Hepatocyte (in vitro differentiated cells): ENCODE results near the gene OSCP1. TPM values are rescaled to one million over a fixed set of nuclear protein-coding genes. Genes with fewer than 3 reads are reported as not detected.
A peak's percentile ranks its signal among the peaks of the same experiment; 100 is the strongest.

Source experiments
- DNase-seq: peaks from one replicate; pipeline ENCODE4 v3.0.0-alpha.2; 2016; ENCODE audit warnings: low spot score
- H2AFZ ChIP-seq: fragments of 200-600 bp; sonication (generic); 2 replicates; pipeline ENCODE4 v1.6.0; 2016; ENCODE audit warnings: antibody characterized with exemption, mild to moderate bottlenecking
- H3K27ac ChIP-seq: fragments of 200-600 bp; sonication (generic); 2 replicates; pipeline ENCODE4 v1.5.1; 2016; ENCODE audit warnings: mild to moderate bottlenecking
- H3K27me3 ChIP-seq: fragments of 200-600 bp; sonication (generic); 2 replicates; pipeline ENCODE4 v1.6.1; 2016
- H3K36me3 ChIP-seq: fragments of 200-600 bp; sonication (generic); replicated peaks from 2 replicates; pipeline ENCODE4 v1.5.1; 2016; ENCODE audit warnings: low read depth; ENCODE audit not compliant: insufficient read depth
- H3K4me1 ChIP-seq: fragments of 200-600 bp; sonication (generic); 2 replicates; pipeline ENCODE4 v1.5.1; 2016; ENCODE audit warnings: mild to moderate bottlenecking, moderate library complexity; ENCODE audit not compliant: insufficient read depth
- H3K4me2 ChIP-seq: fragments of 200-600 bp; sonication (generic); 2 replicates; pipeline ENCODE4 v1.6.0; 2016
- H3K4me3 ChIP-seq: fragments of 200-600 bp; sonication (generic); 2 replicates; pipeline ENCODE4 v1.5.1; 2016; ENCODE audit warnings: mild to moderate bottlenecking
- H3K79me2 ChIP-seq: fragments of 200-600 bp; sonication (generic); 2 replicates; pipeline ENCODE4 v1.6.0; 2017; ENCODE audit warnings: mild to moderate bottlenecking
- H3K9me2 ChIP-seq: fragments of 200-600 bp; sonication (generic); replicated peaks from 2 replicates; pipeline ENCODE4 v1.6.0; 2017; ENCODE audit warnings: mild to moderate bottlenecking; ENCODE audit not compliant: insufficient read depth
- H3K9me3 ChIP-seq: fragments of 200-600 bp; sonication (generic); 2 replicates; pipeline ENCODE4 v1.5.1; 2016; ENCODE audit warnings: low read depth, mild to moderate bottlenecking
- H4K20me1 ChIP-seq: fragments of 200-600 bp; sonication (generic); 2 replicates; pipeline ENCODE4 v1.6.0; 2016; ENCODE audit warnings: mild to moderate bottlenecking; ENCODE audit not compliant: insufficient read depth, poor library complexity, severe bottlenecking
- CTCF ChIP-seq: fragments of 200-600 bp; sonication (generic); IDR thresholded peaks from 2 replicates; pipeline ENCODE4 v1.5.1; 2016; ENCODE audit warnings: antibody characterized with exemption, mild to moderate bottlenecking; ENCODE audit not compliant: poor library complexity
- EZH2 ChIP-seq: fragments of 200-600 bp; sonication (generic); IDR thresholded peaks from 2 replicates; pipeline ENCODE4 v1.6.1; 2016; ENCODE audit warnings: antibody characterized with exemption, mild to moderate bottlenecking, borderline replicate concordance
- EZH2phosphoT487 ChIP-seq: fragments of 200-600 bp; sonication (generic); IDR thresholded peaks from one replicate; pipeline ENCODE4 v1.6.1; 2018; ENCODE audit warnings: antibody characterized with exemption, mild to moderate bottlenecking, low read depth, moderate library complexity; ENCODE audit not compliant: unreplicated experiment, severe bottlenecking
- WGBS: methylation state at CpG from one replicate; pipeline ENCODE4 v1.1.6; 2016; ENCODE audit warnings: low lambda C conversion rate; ENCODE audit errors: missing lambda C conversion rate; 5-methylcytosine and 5-hydroxymethylcytosine counted together
- polyA plus RNA-seq: library from polyadenylated mRNA; unstranded; fragments of >200 nt; fragmentation: Nextera tagmentation; extraction: Ambion mirVana; gene quantifications from 2 replicates; pipeline ENCODE4 v1.2.1, GENCODE V29; 2016
- total RNA-seq: library from RNA; depleted of rRNA; stranded (reverse); fragments of >200 nt; gene quantifications from 2 replicates; pipeline ENCODE4 v1.2.3, GENCODE V29; 2014

OSCP1 gene
- total and polyA plus RNA-seq, 2 experiments from 2014 or later: 5.8 to 7.6 TPM

- H3K27ac ChIP-seq: no peak overlapping the region
- 100% methylated on average over 1 of the region's 1 CpG for WGBS
- H3K36me3 ChIP-seq: no peaks in the 10 kb centered on the region
- H3K27me3 ChIP-seq: no peaks in the 10 kb centered on the region
- no peak for DNase-seq
- TF ChIP-seq CTCF (no peak), EZH2phosphoT487 (no peak), EZH2 (no peak)
- no peak overlapping the region for H3K4me2 ChIP-seq
- H3K79me2 ChIP-seq: peaks cover 18% of the 10 kb centered on the region
- H2AFZ ChIP-seq: no peak overlapping the region
- peaks cover 2% of the 10 kb centered on the region for H4K20me1 ChIP-seq
- no peaks in the 10 kb centered on the region for H3K9me3 ChIP-seq
- peaks cover 14% of the 10 kb centered on the region for H3K4me1 ChIP-seq
- no peaks in the 10 kb centered on the region for H3K9me2 ChIP-seq
- no peak overlapping the region for H3K4me3 ChIP-seq
These were observed 60.3 kb downstream of the OSCP1 start for GRCh38 chr1:36389999-36390398.

GRCh38 chr1:36389261-36389660 is 61.0 kb downstream of the OSCP1 start:
- H3K27me3 ChIP-seq: no peaks in the 10 kb centered on the region
- H3K9me2 ChIP-seq: no peaks in the 10 kb centered on the region
- H3K36me3 ChIP-seq: no peaks in the 10 kb centered on the region
- H3K79me2 ChIP-seq: peaks cover 15% of the 10 kb centered on the region
- no peaks in the 10 kb centered on the region for H3K9me3 ChIP-seq
- no peak for DNase-seq
- H3K27ac ChIP-seq: peak overlapping the region; percentile 96
- H3K4me3 ChIP-seq: no peak overlapping the region
- H4K20me1 ChIP-seq: peaks cover 6% of the 10 kb centered on the region
- WGBS: 82% methylated on average over 2 of the region's 2 CpGs
- no peak for TF ChIP-seq EZH2phosphoT487
- TF ChIP-seq CTCF: no peak
- TF ChIP-seq EZH2: no peak
- no peak overlapping the region for H2AFZ ChIP-seq
- no peak overlapping the region for H3K4me2 ChIP-seq
- peaks cover 14% of the 10 kb centered on the region for H3K4me1 ChIP-seq

- Histone ChIP-seq H3K79me2 (peaks cover 30% of the 10 kb centered on the region), H3K4me1 (peaks cover 14% of the 10 kb centered on the region), H3K36me3 (no peaks in the 10 kb centered on the region), H3K27me3 (no peaks in the 10 kb centered on the region), H3K27ac (peak overlapping the region; percentile 96), H2AFZ (no peak overlapping the region), H3K9me2 (no peaks in the 10 kb centered on the region), H3K4me3 (no peak overlapping the region), H3K9me3 (no peaks in the 10 kb centered on the region), H4K20me1 (peaks cover 24% of the 10 kb centered on the region), H3K4me2 (peak overlapping the region; percentile 76)
- WGBS: 55% methylated on average over 10 of the region's 10 CpGs
- TF ChIP-seq EZH2phosphoT487 (no peak), EZH2 (no peak), CTCF (no peak)
- DNase-seq: peak; percentile 45
These were observed 62.9 kb downstream of the OSCP1 start for GRCh38 chr1:36387141-36387949.
